ENCODE data around the gene NHSL2. TPM values are rescaled to one million over a fixed set of nuclear protein-coding genes. Genes with fewer than 3 reads are reported as not detected.

The NHSL2 gene
- polyA plus RNA-seq, 1 of the 3 experiments (the other 2 are of a cell fraction), result 0.61 TPM

DNA sequence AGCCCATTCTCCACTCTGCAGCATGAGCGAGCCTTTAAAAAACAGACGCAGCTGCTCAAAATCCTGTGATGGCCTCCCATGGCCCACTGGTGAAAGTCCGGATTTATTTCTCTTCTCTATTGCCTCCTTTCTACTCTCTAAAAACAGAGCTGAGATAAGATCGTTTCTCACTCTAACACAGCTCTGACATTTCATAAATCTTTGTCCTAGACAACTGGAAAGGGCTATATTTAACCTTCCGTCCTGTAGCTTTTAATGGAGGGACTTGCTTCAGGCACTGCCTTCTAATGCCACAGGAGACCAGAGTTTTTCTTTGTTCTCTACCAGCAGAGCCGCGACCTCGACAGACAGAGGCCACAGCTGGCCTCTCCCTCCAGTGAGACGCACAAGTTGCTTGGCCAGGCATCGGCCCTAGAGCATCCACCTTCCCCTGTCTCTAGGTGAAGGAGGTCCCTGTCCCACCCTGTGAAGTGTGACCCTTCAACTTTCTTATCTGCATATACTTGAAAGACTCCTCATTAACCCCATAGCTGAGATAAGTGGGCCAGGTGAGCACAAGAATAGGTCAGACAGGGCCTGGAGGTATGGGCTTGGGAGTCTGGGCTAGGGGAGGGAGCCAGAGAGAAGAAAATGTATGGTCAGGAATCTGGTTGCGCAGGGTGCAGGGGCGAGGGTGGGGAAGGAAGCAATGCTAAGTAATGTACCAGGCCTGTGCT is 171.1 kb downstream of the NHSL2 start (continued):
- TF ChIP-seq, protein P1, sequence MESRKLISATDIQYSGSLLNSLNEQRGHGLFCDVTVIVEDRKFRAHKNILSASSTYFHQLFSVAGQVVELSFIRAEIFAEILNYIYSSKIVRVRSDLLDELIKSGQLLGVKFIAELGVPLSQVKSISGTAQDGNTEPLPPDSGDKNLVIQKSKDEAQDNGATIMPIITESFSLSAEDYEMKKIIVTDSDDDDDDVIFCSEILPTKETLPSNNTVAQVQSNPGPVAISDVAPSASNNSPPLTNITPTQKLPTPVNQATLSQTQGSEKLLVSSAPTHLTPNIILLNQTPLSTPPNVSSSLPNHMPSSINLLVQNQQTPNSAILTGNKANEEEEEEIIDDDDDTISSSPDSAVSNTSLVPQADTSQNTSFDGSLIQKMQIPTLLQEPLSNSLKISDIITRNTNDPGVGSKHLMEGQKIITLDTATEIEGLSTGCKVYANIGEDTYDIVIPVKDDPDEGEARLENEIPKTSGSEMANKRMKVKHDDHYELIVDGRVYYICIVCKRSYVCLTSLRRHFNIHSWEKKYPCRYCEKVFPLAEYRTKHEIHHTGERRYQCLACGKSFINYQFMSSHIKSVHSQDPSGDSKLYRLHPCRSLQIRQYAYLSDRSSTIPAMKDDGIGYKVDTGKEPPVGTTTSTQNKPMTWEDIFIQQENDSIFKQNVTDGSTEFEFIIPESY (IDR thresholded peaks at IDR 0.05; ENCODE audit: borderline replicate concordance, low read depth), result no peak
- TF ChIP-seq MAX (IDR thresholded peaks at IDR 0.05; ENCODE audit: low read depth) (no peak), FOXJ3 (CRISPR knock-in tag; IDR thresholded peaks at IDR 0.05) (peak; percentile 71), TAF1 (IDR thresholded peaks at IDR 0.05; ENCODE audit: borderline replicate concordance, low read depth, low read length) (no peak), FOSL2 (IDR thresholded peaks at IDR 0.05; ENCODE audit: borderline replicate concordance, low read depth) (no peak)

DNA sequence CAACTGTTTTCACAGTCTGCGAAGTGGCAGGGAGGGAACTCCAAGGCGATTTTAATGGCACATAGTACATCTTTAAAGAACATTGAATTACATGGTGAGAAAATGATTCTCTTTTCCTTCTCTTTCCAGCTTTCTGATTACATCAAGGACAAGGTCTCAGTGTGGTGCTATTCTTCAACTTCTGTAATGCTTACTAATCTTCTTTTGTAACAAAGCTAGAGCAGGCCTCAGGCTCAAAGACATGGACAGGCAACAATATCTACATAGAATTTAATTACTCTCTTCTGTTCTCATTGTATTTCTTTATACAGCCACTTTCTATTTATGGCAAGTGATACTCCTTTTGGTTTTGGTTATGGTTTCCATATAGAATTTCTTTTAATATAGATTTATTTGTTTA is 172.6 kb downstream of the NHSL2 start:
- DNase-seq, result no peak
- Histone ChIP-seq H3K4me1 (ENCODE audit: control insufficient read depth in 1 of 2, insufficient read depth in 2 of 2, low read depth in 1 of 2, low read length in 1 of 2) (peaks cover 0 to 55% of the 10 kb centered on the region in 2 experiments; a peak in 2 of 4 replicates), H4K20me1 (ENCODE audit: insufficient read depth) (no peaks in the 10 kb centered on the region), H3K79me2 (ENCODE audit: insufficient read depth) (no peaks in the 10 kb centered on the region), H3K27me3 (ENCODE audit: insufficient read depth) (peaks cover 5% of the 10 kb centered on the region), H3F3A (replicated peaks; ENCODE audit: insufficient read depth) (no peaks in the 10 kb centered on the region), H3K9me3 (no peaks in the 10 kb centered on the region), H3K36me3 (replicated peaks in 1 of 2; ENCODE audit: control insufficient read depth in 1 of 2, insufficient read depth in 2 of 2, low read length in 1 of 2) (no peaks in the 10 kb centered on the region), H3K9ac (no peak overlapping the region), H3K4me2 (no peak overlapping the region), H3K4me3 (ENCODE audit: low read depth in 2 of 2, low read length in 1 of 2) (no peak overlapping the region), H2AFZ (ENCODE audit: low read depth) (no peak overlapping the region), H3K9me2 (no peaks in the 10 kb centered on the region), H3K27ac (ENCODE audit: low read depth in 2 of 2, low read length in 1 of 2) (peak overlapping the region in 1 of 2 experiments; percentile 95; a peak in 2 of 4 replicates)
- 60% methylated on average over 2 of the region's 2 CpGs for WGBS (ENCODE audit: low lambda C conversion rate)
- ChIA-PET CTCF (interaction anchor here (0.9 to 6.0 kb wide), 11 partner anchors 11 to 65 kb away, joined by 3 to 35 read pairs (median 5); no protein-coding TSS in a partner anchor), POLR2A (interaction anchor here (1.6 to 2.2 kb wide), 3 partner anchors 11 to 32 kb away, joined by 4 to 7 read pairs (median 6); no protein-coding TSS in a partner anchor)
- TF ChIP-seq FOXJ3 (CRISPR knock-in tag; IDR thresholded peaks at IDR 0.05) (no peak), MEF2A (IDR thresholded peaks at IDR 0.05; ENCODE audit: borderline replicate concordance, low read depth) (no peak), CHD2 (IDR thresholded peaks at IDR 0.05; ENCODE audit: low read length, partially characterized antibody) (no peak)
- TF ChIP-seq, protein P2, sequence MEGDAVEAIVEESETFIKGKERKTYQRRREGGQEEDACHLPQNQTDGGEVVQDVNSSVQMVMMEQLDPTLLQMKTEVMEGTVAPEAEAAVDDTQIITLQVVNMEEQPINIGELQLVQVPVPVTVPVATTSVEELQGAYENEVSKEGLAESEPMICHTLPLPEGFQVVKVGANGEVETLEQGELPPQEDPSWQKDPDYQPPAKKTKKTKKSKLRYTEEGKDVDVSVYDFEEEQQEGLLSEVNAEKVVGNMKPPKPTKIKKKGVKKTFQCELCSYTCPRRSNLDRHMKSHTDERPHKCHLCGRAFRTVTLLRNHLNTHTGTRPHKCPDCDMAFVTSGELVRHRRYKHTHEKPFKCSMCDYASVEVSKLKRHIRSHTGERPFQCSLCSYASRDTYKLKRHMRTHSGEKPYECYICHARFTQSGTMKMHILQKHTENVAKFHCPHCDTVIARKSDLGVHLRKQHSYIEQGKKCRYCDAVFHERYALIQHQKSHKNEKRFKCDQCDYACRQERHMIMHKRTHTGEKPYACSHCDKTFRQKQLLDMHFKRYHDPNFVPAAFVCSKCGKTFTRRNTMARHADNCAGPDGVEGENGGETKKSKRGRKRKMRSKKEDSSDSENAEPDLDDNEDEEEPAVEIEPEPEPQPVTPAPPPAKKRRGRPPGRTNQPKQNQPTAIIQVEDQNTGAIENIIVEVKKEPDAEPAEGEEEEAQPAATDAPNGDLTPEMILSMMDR (IDR thresholded peaks at IDR 0.05), result no peak
- TF ChIP-seq, protein P3, sequence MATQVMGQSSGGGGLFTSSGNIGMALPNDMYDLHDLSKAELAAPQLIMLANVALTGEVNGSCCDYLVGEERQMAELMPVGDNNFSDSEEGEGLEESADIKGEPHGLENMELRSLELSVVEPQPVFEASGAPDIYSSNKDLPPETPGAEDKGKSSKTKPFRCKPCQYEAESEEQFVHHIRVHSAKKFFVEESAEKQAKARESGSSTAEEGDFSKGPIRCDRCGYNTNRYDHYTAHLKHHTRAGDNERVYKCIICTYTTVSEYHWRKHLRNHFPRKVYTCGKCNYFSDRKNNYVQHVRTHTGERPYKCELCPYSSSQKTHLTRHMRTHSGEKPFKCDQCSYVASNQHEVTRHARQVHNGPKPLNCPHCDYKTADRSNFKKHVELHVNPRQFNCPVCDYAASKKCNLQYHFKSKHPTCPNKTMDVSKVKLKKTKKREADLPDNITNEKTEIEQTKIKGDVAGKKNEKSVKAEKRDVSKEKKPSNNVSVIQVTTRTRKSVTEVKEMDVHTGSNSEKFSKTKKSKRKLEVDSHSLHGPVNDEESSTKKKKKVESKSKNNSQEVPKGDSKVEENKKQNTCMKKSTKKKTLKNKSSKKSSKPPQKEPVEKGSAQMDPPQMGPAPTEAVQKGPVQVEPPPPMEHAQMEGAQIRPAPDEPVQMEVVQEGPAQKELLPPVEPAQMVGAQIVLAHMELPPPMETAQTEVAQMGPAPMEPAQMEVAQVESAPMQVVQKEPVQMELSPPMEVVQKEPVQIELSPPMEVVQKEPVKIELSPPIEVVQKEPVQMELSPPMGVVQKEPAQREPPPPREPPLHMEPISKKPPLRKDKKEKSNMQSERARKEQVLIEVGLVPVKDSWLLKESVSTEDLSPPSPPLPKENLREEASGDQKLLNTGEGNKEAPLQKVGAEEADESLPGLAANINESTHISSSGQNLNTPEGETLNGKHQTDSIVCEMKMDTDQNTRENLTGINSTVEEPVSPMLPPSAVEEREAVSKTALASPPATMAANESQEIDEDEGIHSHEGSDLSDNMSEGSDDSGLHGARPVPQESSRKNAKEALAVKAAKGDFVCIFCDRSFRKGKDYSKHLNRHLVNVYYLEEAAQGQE (IDR thresholded peaks at IDR 0.05; ENCODE audit: low read depth, low read length), result no peak
